Loucy (cell line): ENCODE results near the gene NTHL1.

ENCODE experiments used
- H2AFZ ChIP-seq: fragments of 200-600 bp; sonication (generic); 2 replicates; pipeline ENCODE4 v1.6.0; 2016; ENCODE audit warnings: antibody characterized with exemption, mild to moderate bottlenecking, low read length, moderate library complexity
- H3F3A ChIP-seq: fragments of 200-600 bp; 2 replicates; pipeline ENCODE4 v1.6.0; 2016; ENCODE audit warnings: antibody characterized with exemption, low read depth, mild to moderate bottlenecking
- H3K27me3 ChIP-seq: fragments of 200-600 bp; sonication (generic); 2 replicates; pipeline ENCODE4 v1.6.1; 2014; ENCODE audit warnings: low read length, mild to moderate bottlenecking; ENCODE audit not compliant: insufficient read depth, poor library complexity, severe bottlenecking
- H3K36me3 ChIP-seq: fragments of 200-600 bp; sonication (generic); 2 replicates; pipeline ENCODE4 v1.6.1; 2016; ENCODE audit warnings: low read length; ENCODE audit not compliant: insufficient read depth
- H3K4me1 ChIP-seq: fragments of 200-600 bp; sonication (generic); 2 replicates; pipeline ENCODE4 v1.5.1; 2014; ENCODE audit warnings: low read length, mild to moderate bottlenecking; ENCODE audit not compliant: insufficient read depth, poor library complexity, severe bottlenecking
- H3K4me2 ChIP-seq: fragments of 200-600 bp; sonication (generic); 2 replicates; pipeline ENCODE4 v1.6.0; 2014; ENCODE audit warnings: antibody characterized with exemption, low read length, low read depth, mild to moderate bottlenecking; ENCODE audit not compliant: poor library complexity, severe bottlenecking
- H3K4me3 ChIP-seq: fragments of 200-600 bp; sonication (generic); 2 replicates; pipeline ENCODE4 v1.5.1; 2014; ENCODE audit warnings: low read length, mild to moderate bottlenecking, mixed read lengths; ENCODE audit not compliant: poor library complexity, severe bottlenecking
- H3K79me2 ChIP-seq: fragments of 200-600 bp; sonication (generic); 2 replicates; pipeline ENCODE4 v1.6.1; 2014; ENCODE audit warnings: low read length; ENCODE audit not compliant: insufficient read depth
- H3K9ac ChIP-seq: fragments of 200-600 bp; sonication (generic); 2 replicates; pipeline ENCODE4 v1.6.0; 2014; ENCODE audit warnings: mild to moderate bottlenecking, low read depth, low read length, moderate library complexity; ENCODE audit not compliant: poor library complexity, severe bottlenecking
- H3K9me2 ChIP-seq: fragments of 200-600 bp; sonication (generic); replicated peaks from 2 replicates; pipeline ENCODE4 v1.6.1; 2016; ENCODE audit warnings: low read depth, low read length, mixed read lengths
- H3K9me3 ChIP-seq: fragments of 200-600 bp; sonication (generic); 2 replicates; pipeline ENCODE4 v1.6.1; 2014; ENCODE audit warnings: mild to moderate bottlenecking, antibody characterized with exemption, low read length, low read depth; ENCODE audit not compliant: insufficient read depth
- H4K20me1 ChIP-seq: fragments of 200-600 bp; sonication (generic); 2 replicates; pipeline ENCODE4 v1.6.0; 2014; ENCODE audit warnings: antibody characterized with exemption, low read length, mild to moderate bottlenecking; ENCODE audit not compliant: insufficient read depth, poor library complexity, severe bottlenecking
- CTCF ChIP-seq: fragments of 200-600 bp; sonication (generic); conservative IDR thresholded peaks from 2 replicates; pipeline ENCODE4 v1.5.1; 2014; ENCODE audit warnings: mild to moderate bottlenecking, antibody characterized with exemption, low read length
- EZH2phosphoT487 ChIP-seq: fragments of 200-600 bp; IDR thresholded peaks from 2 replicates; pipeline ENCODE4 v1.6.1; 2018; ENCODE audit warnings: antibody characterized with exemption, mild to moderate bottlenecking, moderate library complexity, borderline replicate concordance

The NTHL1 gene

DNA sequence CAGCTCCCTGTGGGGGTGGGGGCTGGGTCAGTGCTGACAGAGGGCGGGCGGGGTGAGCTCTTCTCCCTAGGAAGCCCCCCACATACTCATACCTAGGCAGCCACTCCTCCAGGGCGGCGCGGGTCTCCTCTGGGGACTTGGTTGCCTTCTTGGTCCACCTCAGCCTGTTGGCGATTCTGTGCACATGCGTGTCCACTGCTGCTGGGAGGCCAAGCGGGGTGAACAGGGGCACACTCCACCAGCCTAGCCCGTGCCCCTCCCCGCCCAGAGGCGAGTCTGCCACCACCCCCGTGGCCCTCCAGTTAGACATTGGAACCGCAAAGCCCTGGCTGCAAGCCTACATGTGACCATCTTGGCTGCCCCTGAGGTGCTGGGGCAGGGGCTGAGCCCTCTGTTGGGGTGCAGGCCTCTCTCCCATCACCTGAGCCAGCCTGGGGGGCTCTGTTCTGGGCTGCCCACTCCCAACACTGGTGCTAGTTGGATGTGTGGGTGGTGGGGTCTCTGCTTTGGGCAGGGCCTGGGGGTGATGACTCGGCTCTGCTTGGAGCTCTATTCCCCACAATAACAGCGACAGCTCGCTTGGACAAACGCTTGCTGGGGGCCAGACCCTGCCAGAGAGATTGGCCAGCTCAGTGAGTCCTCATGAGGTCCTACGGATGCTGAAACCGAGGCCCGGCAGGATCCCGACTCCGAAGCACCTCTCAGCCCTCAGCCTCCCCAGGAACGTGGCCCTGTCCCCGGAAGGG lies 7.4 kb downstream of the NTHL1 start:
- Histone ChIP-seq H3K4me2 (no peak overlapping the region), H3K4me1 (no peaks in the 10 kb centered on the region)

GRCh38 chr16:2039274-2040031 lies 8.2 kb downstream of the NTHL1 start:
- Histone ChIP-seq H3K9me2 (no peaks in the 10 kb centered on the region), H3K27me3 (no peaks in the 10 kb centered on the region), H3K36me3 (no peaks in the 10 kb centered on the region), H3K79me2 (no peaks in the 10 kb centered on the region), H3K9ac (no peak overlapping the region), H4K20me1 (no peaks in the 10 kb centered on the region), H3F3A (no peaks in the 10 kb centered on the region), H3K4me2 (no peak overlapping the region), H2AFZ (no peak overlapping the region), H3K4me3 (no peak overlapping the region), H3K4me1 (no peaks in the 10 kb centered on the region), H3K9me3 (no peaks in the 10 kb centered on the region)
- no peak for TF ChIP-seq EZH2phosphoT487
- no peak for TF ChIP-seq CTCF

More for the DNA sequence above, 7.4 kb downstream of the NTHL1 start:
- Histone ChIP-seq H3K9me2 (no peaks in the 10 kb centered on the region), H3K36me3 (no peaks in the 10 kb centered on the region), H3K9ac (no peak overlapping the region), H3K4me3 (no peak overlapping the region), H2AFZ (no peak overlapping the region), H3K9me3 (no peaks in the 10 kb centered on the region), H3F3A (no peaks in the 10 kb centered on the region), H4K20me1 (no peaks in the 10 kb centered on the region), H3K79me2 (no peaks in the 10 kb centered on the region), H3K27me3 (no peaks in the 10 kb centered on the region)
- TF ChIP-seq CTCF = no peak
- TF ChIP-seq EZH2phosphoT487 = no peak

GRCh38 chr16:2038382-2039231 lies 9.0 kb downstream of the NTHL1 start:
- Histone ChIP-seq H3K4me1 (no peaks in the 10 kb centered on the region), H2AFZ (no peak overlapping the region), H3K4me3 (no peak overlapping the region), H3K9me2 (no peaks in the 10 kb centered on the region), H3K4me2 (no peak overlapping the region), H3K79me2 (no peaks in the 10 kb centered on the region), H3F3A (no peaks in the 10 kb centered on the region), H3K9me3 (no peaks in the 10 kb centered on the region), H4K20me1 (no peaks in the 10 kb centered on the region), H3K36me3 (no peaks in the 10 kb centered on the region), H3K9ac (no peak overlapping the region), H3K27me3 (no peaks in the 10 kb centered on the region)
- TF ChIP-seq CTCF (no peak), EZH2phosphoT487 (no peak)
